ENCODE measurements around the gene DENND2D.

The DENND2D gene

DNA sequence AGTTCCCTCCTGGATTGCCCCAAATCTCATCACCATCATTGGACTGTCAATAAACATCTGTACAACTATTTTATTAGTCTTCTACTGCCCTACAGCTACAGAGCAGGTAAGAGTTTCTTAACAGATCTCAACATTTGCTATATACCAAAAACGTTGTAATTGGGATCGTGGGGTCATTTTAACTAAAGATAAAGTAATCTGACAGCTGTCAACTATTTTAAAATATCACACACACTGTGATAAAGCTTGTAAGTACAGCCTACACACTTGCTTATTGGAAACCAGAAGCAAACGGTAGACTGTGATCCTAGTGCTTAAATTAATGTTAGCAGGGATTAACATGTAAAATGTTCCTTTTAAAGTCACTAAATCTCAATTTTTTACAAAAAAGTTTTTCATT, 52.5 kb downstream of the DENND2D start:
- H2BK12ac ChIP-seq (ENCODE audit: low read length) = no peak overlapping the region
- peaks cover 10 to 67% of the 10 kb centered on the region in 2 donors for H3K36me3 ChIP-seq (replicated peaks in 1 of 2; ENCODE audit: control insufficient read depth in 2 of 2, insufficient read depth in 2 of 2, low read length in 2 of 2)
- H4K8ac ChIP-seq (ENCODE audit: low read depth, low read length) = no peak overlapping the region
- no peaks in the 10 kb centered on the region for H3K27me3 ChIP-seq (ENCODE audit: control insufficient read depth in 3 of 3, insufficient read depth in 3 of 3, low read depth in 1 of 3, low read length in 3 of 3)
- no peak overlapping the region for H2AK5ac ChIP-seq (ENCODE audit: low read depth, low read length)
- H2BK5ac ChIP-seq (ENCODE audit: low read length) = no peak overlapping the region
- DNase-seq (ENCODE audit: low spot score) = no peak
- no peak overlapping the region for H2AFZ ChIP-seq (ENCODE audit: low read length)
- H3K18ac ChIP-seq (ENCODE audit: low read length) = no peak overlapping the region
- no peak overlapping the region for H3K4me2 ChIP-seq (ENCODE audit: insufficient read depth, low read length, poor library complexity, severe bottlenecking)
- no peak overlapping the region for H3K4me3 ChIP-seq (ENCODE audit: low read length in 2 of 2)
- no peak overlapping the region for H3K4ac ChIP-seq (ENCODE audit: low read length)
- WGBS, 2 donors (ENCODE audit: extremely low coverage in 2 of 2, insufficient read length in 2 of 2, insufficient replicate concordance in 1 of 2) = no CpG with 5 or more reads among the region's 3 CpGs
- H3K9me3 ChIP-seq (replicated peaks in 1 of 2; ENCODE audit: control insufficient read depth in 2 of 2, insufficient read depth in 1 of 2, low read depth in 1 of 2, low read length in 2 of 2) = peaks cover 0 to under 1% of the 10 kb centered on the region in 2 donors
- no peak overlapping the region for H2BK120ac ChIP-seq (ENCODE audit: low read depth, low read length)
- no peak overlapping the region for H3K14ac ChIP-seq (ENCODE audit: low read length)
- no peak overlapping the region for H2BK15ac ChIP-seq (ENCODE audit: low read length)
- H3K23ac ChIP-seq (ENCODE audit: low read depth, low read length, poor library complexity) = no peak overlapping the region
- H3K27ac ChIP-seq (replicated peaks; ENCODE audit: low read length) = no peak overlapping the region
- peaks cover 9% of the 10 kb centered on the region for H3K79me1 ChIP-seq (ENCODE audit: low read depth, low read length)
- H3K9ac ChIP-seq (ENCODE audit: low read depth, low read length, poor library complexity) = no peak overlapping the region
- no peak overlapping the region for H4K91ac ChIP-seq (ENCODE audit: low read depth, low read length, poor library complexity)
- H3K4me1 ChIP-seq (ENCODE audit: control insufficient read depth in 2 of 2, insufficient read depth in 1 of 2, low read depth in 1 of 2, low read length in 2 of 2) = peaks cover 0 to 2% of the 10 kb centered on the region in 2 donors

DNA sequence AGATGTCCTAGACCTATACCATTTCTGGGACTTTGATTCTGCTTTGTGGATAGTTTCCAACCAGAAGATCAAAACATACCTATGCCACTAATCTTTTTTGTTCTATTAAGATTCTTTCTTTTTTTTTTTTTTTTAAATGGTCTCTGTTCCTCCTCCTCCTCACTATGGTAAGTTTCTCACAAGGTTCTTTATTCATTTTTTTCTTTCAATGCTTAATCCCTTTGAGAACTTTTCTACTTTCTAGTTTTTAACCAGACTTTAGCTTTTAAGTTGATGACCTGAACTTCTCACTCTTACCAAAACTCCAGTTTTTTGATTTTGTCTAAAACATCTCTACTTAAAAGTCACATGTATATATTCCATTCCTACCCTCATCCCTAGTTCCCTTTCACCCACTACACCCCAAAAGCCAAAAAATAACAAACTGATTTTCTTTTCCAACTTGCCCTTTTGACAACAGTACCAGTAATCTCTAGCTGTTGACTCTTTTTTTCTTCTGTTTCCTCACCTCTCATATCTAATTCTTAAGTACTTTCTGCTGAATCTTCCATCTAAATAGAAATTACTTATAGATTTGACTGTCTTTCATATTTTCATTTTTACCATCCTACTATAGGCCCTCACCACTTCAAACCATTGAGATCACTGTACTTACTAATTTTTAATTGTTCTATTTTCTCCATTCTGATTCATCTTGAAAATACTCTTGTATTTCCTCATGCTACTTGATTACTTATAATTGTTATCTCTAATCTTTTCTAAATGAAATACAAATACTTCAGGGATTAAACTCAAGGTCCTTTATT, 54.3 kb downstream of the DENND2D start:
- no peak overlapping the region for H4K8ac ChIP-seq (ENCODE audit: low read depth, low read length)
- H3K14ac ChIP-seq (ENCODE audit: low read length) = no peak overlapping the region
- no peak overlapping the region for H4K91ac ChIP-seq (ENCODE audit: low read depth, low read length, poor library complexity)
- no peak for DNase-seq (ENCODE audit: low spot score)
- H3K9ac ChIP-seq (ENCODE audit: low read depth, low read length, poor library complexity) = no peak overlapping the region
- no peak overlapping the region for H3K27ac ChIP-seq (replicated peaks; ENCODE audit: low read length)
- H3K4ac ChIP-seq (ENCODE audit: low read length) = no peak overlapping the region
- peaks cover 2 to 3% of the 10 kb centered on the region in 2 donors for H3K4me1 ChIP-seq (ENCODE audit: control insufficient read depth in 2 of 2, insufficient read depth in 1 of 2, low read depth in 1 of 2, low read length in 2 of 2)
- no peaks in the 10 kb centered on the region for H3K9me3 ChIP-seq (replicated peaks in 1 of 2; ENCODE audit: control insufficient read depth in 2 of 2, insufficient read depth in 1 of 2, low read depth in 1 of 2, low read length in 2 of 2)
- H2BK120ac ChIP-seq (ENCODE audit: low read depth, low read length) = no peak overlapping the region
- no peak overlapping the region for H3K4me3 ChIP-seq (ENCODE audit: low read length in 2 of 2)
- no peak overlapping the region for H2BK15ac ChIP-seq (ENCODE audit: low read length)
- H3K4me2 ChIP-seq (ENCODE audit: insufficient read depth, low read length, poor library complexity, severe bottlenecking) = no peak overlapping the region
- H2AFZ ChIP-seq (ENCODE audit: low read length) = no peak overlapping the region
- H3K23ac ChIP-seq (ENCODE audit: low read depth, low read length, poor library complexity) = no peak overlapping the region
- H2AK5ac ChIP-seq (ENCODE audit: low read depth, low read length) = no peak overlapping the region
- no peaks in the 10 kb centered on the region for H3K27me3 ChIP-seq (ENCODE audit: control insufficient read depth in 3 of 3, insufficient read depth in 3 of 3, low read depth in 1 of 3, low read length in 3 of 3)
- no peak overlapping the region for H2BK5ac ChIP-seq (ENCODE audit: low read length)
- no peak overlapping the region for H2BK12ac ChIP-seq (ENCODE audit: low read length)
- H3K79me1 ChIP-seq (ENCODE audit: low read depth, low read length) = peaks cover 9% of the 10 kb centered on the region
- peaks cover 10 to 50% of the 10 kb centered on the region in 2 donors for H3K36me3 ChIP-seq (replicated peaks in 1 of 2; ENCODE audit: control insufficient read depth in 2 of 2, insufficient read depth in 2 of 2, low read length in 2 of 2)
- no peak overlapping the region for H3K18ac ChIP-seq (ENCODE audit: low read length)

DNA sequence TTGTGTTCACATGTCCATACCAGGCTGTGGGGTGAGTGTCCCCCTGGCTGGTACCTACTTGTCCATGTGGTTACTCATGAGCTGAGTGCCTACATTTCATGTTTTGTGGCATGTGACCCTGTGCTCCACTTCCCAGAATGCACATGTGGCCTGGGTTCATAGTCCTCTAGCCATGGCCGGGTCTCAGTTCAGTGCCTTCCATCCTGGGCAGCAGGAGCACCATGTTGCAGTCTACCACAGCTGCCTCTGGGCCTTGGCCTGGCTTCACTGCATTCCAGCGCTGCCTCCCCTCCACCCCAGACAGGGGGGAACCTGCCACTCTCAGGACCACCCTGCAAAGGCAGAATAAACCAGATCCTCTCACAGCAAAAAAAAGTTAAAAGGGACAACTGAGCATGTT, 54.9 kb downstream of the DENND2D start:
- H3K23ac ChIP-seq (ENCODE audit: low read depth, low read length, poor library complexity) = peak overlapping the region; percentile 96
- H2AFZ ChIP-seq (ENCODE audit: low read length) = no peak overlapping the region
- no peak overlapping the region for H2BK120ac ChIP-seq (ENCODE audit: low read depth, low read length)
- no peaks in the 10 kb centered on the region for H3K9me3 ChIP-seq (replicated peaks in 1 of 2; ENCODE audit: control insufficient read depth in 2 of 2, insufficient read depth in 1 of 2, low read depth in 1 of 2, low read length in 2 of 2)
- no peak overlapping the region for H3K4me2 ChIP-seq (ENCODE audit: insufficient read depth, low read length, poor library complexity, severe bottlenecking)
- H3K4me3 ChIP-seq (ENCODE audit: low read length in 2 of 2) = peak overlapping the region in 1 of 2 donors; percentile 18
- H3K36me3 ChIP-seq (replicated peaks in 1 of 2; ENCODE audit: control insufficient read depth in 2 of 2, insufficient read depth in 2 of 2, low read length in 2 of 2) = peaks cover 10 to 43% of the 10 kb centered on the region in 2 donors
- no CpG with 5 or more reads among the region's 2 CpGs for WGBS, 2 donors (ENCODE audit: extremely low coverage in 2 of 2, insufficient read length in 2 of 2, insufficient replicate concordance in 1 of 2)
- no peak overlapping the region for H2AK5ac ChIP-seq (ENCODE audit: low read depth, low read length)
- DNase-seq (ENCODE audit: low spot score) = no peak
- no peak overlapping the region for H2BK15ac ChIP-seq (ENCODE audit: low read length)
- H2BK12ac ChIP-seq (ENCODE audit: low read length) = peak overlapping the region; percentile 41
- no peak overlapping the region for H3K27ac ChIP-seq (replicated peaks; ENCODE audit: low read length)
- H3K18ac ChIP-seq (ENCODE audit: low read length) = peak overlapping the region; percentile 38
- H3K4me1 ChIP-seq (ENCODE audit: control insufficient read depth in 2 of 2, insufficient read depth in 1 of 2, low read depth in 1 of 2, low read length in 2 of 2) = peaks cover 2 to 7% of the 10 kb centered on the region in 2 donors
- H3K27me3 ChIP-seq (ENCODE audit: control insufficient read depth in 3 of 3, insufficient read depth in 3 of 3, low read depth in 1 of 3, low read length in 3 of 3) = no peaks in the 10 kb centered on the region
- H4K8ac ChIP-seq (ENCODE audit: low read depth, low read length) = no peak overlapping the region
- no peak overlapping the region for H3K9ac ChIP-seq (ENCODE audit: low read depth, low read length, poor library complexity)
- no peak overlapping the region for H4K91ac ChIP-seq (ENCODE audit: low read depth, low read length, poor library complexity)
- H3K14ac ChIP-seq (ENCODE audit: low read length) = peak overlapping the region; percentile 94
- H3K79me1 ChIP-seq (ENCODE audit: low read depth, low read length) = peaks cover 7% of the 10 kb centered on the region
- no peak overlapping the region for H3K4ac ChIP-seq (ENCODE audit: low read length)
- no peak overlapping the region for H2BK5ac ChIP-seq (ENCODE audit: low read length)

DNA sequence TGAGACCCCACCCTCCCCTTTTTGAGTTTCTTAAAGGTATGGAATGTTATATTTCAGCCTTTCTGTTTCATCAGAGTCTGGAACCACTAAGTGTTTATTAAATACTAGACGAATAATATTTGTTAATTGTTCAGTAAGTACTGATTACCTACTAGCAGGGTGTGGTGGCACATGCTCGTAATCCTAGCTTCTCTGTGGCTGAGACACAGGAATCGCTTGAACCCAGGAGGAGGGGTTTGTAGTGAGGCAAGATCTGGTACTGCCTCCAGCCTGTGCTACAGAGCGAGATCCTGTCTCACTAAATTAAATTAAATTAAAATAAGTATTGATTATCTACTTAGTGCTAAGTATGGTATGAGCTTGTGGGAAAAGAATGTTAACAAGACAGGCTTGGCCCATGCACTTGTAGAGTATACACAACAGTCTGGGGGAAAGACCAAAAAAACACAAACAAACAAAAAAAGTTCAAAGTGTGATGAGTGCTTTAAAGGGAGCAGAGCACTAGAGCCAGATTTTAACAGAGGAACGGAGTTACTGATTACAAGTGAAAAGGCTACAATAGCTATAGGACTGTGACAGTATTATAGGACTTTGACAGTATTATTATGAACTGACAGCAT, 58.0 kb downstream of the DENND2D start:
- Histone ChIP-seq H3K4ac (ENCODE audit: low read length) (no peak overlapping the region), H3K27ac (replicated peaks; ENCODE audit: low read length) (no peak overlapping the region), H3K79me1 (ENCODE audit: low read depth, low read length) (peaks cover 5% of the 10 kb centered on the region), H2BK12ac (ENCODE audit: low read length) (no peak overlapping the region), H2AK5ac (ENCODE audit: low read depth, low read length) (no peak overlapping the region), H4K8ac (ENCODE audit: low read depth, low read length) (no peak overlapping the region), H3K4me3 (ENCODE audit: low read length in 2 of 2) (no peak overlapping the region), H2BK120ac (ENCODE audit: low read depth, low read length) (no peak overlapping the region), H2AFZ (ENCODE audit: low read length) (no peak overlapping the region), H3K9ac (ENCODE audit: low read depth, low read length, poor library complexity) (no peak overlapping the region), H3K23ac (ENCODE audit: low read depth, low read length, poor library complexity) (no peak overlapping the region), H3K9me3 (replicated peaks in 1 of 2; ENCODE audit: control insufficient read depth in 2 of 2, insufficient read depth in 1 of 2, low read depth in 1 of 2, low read length in 2 of 2) (no peaks in the 10 kb centered on the region), H2BK15ac (ENCODE audit: low read length) (no peak overlapping the region), H2BK5ac (ENCODE audit: low read length) (no peak overlapping the region), H4K91ac (ENCODE audit: low read depth, low read length, poor library complexity) (no peak overlapping the region), H3K36me3 (replicated peaks in 1 of 2; ENCODE audit: control insufficient read depth in 2 of 2, insufficient read depth in 2 of 2, low read length in 2 of 2) (peaks cover 2 to 21% of the 10 kb centered on the region in 2 donors), H3K18ac (ENCODE audit: low read length) (no peak overlapping the region), H3K14ac (ENCODE audit: low read length) (no peak overlapping the region), H3K27me3 (ENCODE audit: control insufficient read depth in 3 of 3, insufficient read depth in 3 of 3, low read depth in 1 of 3, low read length in 3 of 3) (no peaks in the 10 kb centered on the region), H3K4me2 (ENCODE audit: insufficient read depth, low read length, poor library complexity, severe bottlenecking) (no peak overlapping the region), H3K4me1 (ENCODE audit: control insufficient read depth in 2 of 2, insufficient read depth in 1 of 2, low read depth in 1 of 2, low read length in 2 of 2) (peaks cover 2 to 11% of the 10 kb centered on the region in 2 donors)
- no peak for DNase-seq (ENCODE audit: low spot score)
- WGBS, 2 donors (ENCODE audit: extremely low coverage in 2 of 2, insufficient read length in 2 of 2, insufficient replicate concordance in 1 of 2) = no CpG with 5 or more reads among the region's 5 CpGs

Data from neuronal stem cell (in vitro differentiated cells).